Effector CD4-positive, alpha-beta T cell (primary cell): ENCODE results near the gene PRKCQ.

Experiments used
- DNase-seq: peaks from one replicate; pipeline ENCODE4 v3.0.0-alpha.2; 2020

Gene PRKCQ

DNA sequence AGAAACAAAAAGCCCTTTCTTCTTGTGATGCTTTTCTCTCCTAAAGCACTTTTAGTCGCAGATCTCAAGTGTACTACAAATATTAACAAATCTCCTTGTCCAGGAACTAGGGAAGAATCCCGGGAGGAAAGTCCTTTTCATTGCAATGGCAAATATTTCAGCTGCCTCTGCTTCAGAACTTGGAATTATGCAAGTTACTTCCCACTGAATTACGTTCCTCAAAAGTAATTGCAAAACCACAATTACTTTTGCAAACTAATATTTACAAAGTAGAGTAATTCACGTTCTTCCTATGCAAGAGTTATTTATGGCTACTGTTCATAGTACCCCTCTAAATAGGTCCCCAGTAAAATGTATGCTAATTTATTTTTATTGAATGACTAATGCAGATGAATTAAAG lies 14.5 kb downstream of the PRKCQ start:
- DNase-seq = no peak

DNA sequence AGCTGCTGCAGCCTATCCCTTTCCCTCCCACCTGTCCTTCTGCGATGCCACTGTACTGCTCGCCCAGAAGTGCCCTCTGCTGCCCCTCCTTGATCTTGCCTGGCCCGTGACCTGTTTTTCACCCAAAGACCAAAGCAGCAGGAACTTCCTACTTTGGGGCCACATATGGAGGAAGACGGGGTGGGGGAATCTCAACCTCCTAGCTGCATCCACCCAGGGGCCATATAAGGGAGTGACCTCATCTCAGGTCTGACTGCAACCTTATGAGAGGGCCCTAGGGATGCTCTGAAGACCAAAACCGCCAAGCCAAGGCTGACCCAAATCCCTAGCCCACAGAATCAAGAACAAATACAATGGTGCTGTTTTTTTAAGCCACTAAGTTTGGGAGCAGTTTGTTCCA lies 15.7 kb downstream of the PRKCQ start:
- DNase-seq = no peak

DNA sequence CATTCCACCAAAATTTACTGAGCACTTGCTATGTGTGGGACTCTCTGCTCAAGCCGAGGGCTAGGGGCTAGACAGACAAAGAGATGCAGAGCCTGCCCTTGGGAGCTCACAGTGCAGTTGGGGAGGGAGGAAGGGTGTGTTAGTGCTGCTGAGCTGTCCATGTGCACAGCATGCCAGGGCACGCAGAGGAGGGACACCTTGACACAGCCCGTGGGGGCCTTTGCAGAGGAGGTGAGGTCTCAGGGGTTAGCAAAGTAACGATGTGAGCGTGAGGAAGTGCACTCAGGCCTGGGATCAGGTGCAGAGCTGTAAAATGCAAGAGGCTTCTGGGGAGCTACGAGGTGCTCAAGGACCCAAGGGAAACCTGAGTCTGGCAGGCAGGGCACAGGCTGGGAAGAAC lies 16.3 kb downstream of the PRKCQ start:
- DNase-seq = no peak

DNA sequence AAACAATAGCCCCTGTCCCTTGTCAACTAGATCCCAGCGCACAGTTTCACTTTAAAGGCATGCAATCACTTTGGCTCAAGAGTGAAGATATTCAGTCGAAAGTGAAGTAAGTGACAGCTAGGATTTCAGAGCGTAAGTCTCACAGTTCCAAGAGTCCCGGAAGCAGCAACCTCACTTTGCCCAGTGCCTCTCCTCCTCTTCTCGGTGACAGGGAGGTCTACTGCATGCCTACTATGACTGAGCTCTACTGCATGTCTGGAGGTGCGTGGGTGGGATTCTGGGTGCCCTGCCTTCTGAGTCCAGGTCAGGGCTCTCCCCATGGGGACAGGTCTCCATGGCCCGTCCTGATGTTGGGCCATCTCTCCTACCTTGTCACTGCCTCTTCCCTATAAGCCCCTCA lies 17.0 kb downstream of the PRKCQ start:
- DNase-seq = no peak

DNA sequence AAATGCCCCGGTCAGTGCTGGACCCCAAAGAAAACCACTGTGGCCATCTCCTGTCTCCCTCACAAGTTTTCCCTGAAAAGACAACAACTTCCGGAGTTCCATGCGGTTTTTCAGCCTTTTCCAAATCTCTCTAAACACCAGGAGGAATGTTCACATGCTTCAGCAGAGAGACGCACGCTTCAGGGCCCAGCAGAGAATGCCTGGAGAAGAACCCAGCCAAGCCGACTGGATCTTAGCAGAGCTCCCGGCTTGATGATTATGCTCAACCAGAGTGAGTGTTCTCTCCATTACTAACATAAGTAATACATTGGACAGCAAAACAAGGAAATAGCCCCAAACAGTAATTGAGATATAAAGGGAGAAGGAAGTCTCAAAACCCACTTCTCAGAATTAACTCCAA lies 17.9 kb downstream of the PRKCQ start:
- no peak for DNase-seq

DNA sequence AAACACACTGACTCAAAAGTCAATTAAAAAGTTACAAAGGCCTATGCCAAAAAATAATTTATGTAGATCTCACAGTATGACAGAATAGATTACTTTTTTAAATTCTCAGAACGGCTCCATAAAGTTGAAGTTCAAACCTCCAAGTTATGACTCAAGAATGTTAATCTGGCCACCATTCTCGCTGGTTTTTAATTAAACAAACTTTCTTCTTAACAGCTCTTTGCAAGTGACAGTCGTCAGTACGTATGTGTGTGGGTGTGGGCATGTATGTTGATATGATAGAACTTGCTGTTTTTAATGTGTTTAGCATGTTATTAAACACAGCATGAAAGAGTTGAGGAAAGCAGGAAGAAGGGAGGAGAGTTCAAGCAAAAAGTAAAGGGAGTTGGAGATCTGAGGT lies 18.5 kb downstream of the PRKCQ start:
- DNase-seq = no peak

DNA sequence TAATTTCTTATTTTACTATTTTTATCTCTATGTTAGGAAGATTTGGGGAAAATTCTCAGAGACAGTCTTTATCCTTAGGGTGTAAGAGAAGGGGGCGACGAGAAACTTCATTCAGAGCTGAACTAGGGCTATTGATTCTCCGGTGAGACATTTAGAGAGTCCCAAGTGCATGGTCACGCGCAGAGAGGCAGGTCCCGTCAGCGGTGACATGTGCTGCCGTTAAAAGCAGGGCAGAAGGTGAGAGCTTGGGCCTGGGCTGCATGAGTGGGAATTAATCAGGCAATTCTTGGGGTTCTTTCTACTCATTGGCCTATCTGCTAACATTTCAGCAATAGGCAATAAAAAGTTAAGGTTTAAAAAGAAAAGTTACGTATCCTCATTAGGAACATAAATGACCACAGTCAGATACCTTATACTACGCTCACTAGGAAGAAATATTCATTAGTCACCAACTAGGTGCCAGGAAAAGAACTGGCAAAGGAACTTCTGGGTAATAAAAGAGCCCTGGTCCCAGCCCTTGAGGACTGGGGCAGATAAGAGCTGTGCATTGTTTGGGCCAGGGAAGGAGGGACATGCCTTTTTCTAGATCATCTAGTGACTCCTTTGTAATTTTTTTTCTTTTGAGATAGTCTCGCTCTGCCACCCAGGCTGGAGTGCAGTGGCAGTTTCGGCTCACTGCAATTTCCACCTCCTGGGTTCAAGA lies 21.2 kb downstream of the PRKCQ start:
- no peak for DNase-seq

DNA sequence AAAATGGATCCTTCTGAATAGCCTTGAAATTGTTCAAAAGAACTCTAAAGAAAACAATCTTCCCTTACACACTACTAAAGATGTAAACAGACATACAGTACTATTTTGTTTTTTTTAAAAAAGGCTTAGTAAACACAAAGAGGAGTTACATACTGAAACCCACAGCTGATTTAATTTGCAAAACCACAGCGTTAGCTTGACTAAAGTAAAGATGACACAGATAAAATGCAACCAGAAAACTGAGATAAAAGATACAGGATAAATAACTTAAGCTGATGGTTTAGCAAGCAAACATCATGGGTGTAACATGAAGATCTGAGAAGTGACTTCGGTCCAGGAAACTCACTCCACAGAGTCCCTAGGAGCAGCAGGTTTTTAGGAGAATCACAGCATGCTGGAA lies 21.8 kb downstream of the PRKCQ start:
- DNase-seq = no peak

DNA sequence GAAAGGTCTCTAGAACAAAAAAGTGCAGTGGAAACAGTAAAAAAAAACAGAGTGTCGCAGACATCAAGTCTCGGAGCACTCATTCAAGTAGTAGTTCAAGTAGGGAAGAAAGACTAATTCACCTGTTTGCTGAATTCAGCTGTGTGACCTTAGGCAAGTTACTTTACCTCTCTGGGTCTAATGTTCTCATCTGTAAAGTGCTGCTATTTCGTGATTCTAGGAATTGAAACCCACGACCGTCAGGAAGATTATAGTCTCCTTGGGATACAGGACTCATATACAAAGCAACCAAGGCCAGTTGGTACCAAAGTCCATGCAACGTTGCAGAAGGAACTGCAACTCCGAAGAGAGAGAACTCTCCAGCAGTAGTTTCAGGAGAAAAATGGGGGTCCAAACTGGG lies 26.1 kb downstream of the PRKCQ start:
- no peak for DNase-seq

DNA sequence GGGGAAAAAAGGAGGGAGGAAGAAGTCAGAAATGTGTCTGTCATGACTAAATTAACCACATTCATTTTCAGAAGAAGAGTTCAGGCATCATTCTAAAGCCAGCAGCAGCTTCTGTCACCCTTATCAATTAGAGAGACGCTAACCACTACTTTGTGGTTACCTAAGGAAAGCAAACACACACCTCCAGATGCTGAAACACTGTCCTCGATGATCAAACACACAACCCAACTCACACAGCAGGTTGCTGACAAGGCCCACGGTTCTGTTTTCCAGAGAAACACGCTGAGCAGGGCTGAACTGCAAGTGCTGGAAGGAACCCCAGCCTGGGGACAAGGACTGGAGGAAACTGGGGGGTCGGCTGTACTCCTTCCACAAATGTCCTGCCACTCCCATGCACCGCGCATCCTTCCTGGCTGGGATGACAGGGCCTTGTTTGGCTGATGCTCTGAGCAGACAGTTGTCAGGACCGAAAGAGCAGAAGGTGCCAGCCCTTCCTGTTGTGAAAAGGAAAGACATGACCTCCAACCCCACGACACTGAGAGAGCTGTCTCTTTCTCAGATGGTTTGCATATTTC lies 36.6 kb downstream of the PRKCQ start:
- DNase-seq = peak; percentile 32

DNA sequence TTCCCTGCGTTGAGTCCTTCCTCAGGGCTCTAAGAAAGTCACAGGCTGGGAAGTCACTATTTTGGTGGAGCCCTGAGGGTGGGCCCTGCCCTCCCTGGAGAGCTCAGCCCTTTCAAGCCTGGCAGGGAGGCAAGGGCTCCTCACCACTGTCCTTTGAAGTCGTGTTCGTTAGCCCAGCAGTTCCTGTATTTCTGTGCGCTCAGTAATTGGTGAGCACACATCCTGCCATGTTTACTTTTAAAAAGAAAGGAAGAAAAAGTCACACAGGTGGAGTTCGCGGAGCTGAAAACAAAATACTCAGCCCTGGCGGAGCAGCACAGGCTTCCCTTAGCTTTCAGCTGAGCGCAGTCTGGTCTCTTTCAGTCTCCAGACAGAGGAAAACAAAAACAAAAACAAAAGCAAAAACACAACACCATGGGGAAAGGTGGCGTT lies 37.1 kb downstream of the PRKCQ start:
- peak; percentile 46 for DNase-seq

DNA sequence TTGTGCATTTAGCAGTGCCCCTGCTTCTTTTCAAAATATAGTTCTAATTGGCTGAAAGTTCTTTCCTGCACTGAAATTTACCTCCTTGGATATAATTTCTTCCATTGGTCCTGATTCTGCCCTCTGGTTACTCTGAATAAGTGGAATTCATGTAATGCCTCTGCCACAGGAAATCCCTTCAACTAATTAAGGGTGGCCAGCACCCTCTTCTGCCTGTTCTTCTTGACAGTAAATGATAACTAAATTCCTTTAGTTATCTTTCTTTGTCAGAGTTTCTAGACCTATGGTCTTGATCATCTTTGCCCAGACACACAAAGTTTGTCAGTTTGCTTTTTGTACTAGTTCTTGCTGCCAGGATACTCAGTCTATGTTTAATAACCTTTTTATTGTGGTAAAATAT lies 40.2 kb downstream of the PRKCQ start:
- no peak for DNase-seq

DNA sequence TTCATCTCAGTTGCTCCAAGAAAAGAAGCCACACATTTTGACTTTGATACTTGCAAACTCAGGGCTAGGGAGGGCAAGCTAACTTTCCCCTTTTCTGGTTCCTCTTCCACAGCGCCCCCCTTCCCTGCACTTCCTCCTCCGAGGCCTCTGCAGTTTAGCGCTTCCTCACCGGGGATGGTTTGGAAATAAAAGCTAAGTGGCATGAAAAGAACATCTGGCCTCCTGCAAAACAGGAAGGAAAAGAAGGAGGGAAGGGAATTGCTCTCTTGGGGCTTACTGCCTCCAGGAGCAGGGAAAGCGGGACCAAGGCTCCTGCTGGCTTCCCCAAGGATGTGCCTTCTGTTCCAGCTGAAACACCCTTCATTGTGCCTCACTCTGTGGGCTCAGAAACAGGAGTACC lies 42.3 kb downstream of the PRKCQ start:
- DNase-seq = no peak

DNA sequence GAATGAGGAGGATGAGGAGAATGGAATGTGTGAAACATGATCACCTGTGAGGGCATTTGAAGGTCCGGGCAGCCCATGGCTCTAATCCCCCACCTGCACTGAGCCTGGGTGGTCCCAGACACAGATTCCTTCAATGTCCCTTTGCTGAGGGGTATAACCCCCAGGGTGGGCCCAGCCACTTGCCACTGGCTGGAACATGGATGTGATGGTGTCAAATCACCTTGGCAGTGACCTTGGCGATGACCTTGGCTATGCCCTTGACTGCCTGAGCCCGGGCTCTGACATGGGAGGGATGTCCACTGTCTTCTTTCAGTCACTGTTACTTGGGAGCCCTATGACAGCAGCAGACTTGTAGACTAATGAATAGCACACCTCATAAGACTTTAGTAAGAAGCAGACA lies 44.0 kb downstream of the PRKCQ start:
- no peak for DNase-seq

DNA sequence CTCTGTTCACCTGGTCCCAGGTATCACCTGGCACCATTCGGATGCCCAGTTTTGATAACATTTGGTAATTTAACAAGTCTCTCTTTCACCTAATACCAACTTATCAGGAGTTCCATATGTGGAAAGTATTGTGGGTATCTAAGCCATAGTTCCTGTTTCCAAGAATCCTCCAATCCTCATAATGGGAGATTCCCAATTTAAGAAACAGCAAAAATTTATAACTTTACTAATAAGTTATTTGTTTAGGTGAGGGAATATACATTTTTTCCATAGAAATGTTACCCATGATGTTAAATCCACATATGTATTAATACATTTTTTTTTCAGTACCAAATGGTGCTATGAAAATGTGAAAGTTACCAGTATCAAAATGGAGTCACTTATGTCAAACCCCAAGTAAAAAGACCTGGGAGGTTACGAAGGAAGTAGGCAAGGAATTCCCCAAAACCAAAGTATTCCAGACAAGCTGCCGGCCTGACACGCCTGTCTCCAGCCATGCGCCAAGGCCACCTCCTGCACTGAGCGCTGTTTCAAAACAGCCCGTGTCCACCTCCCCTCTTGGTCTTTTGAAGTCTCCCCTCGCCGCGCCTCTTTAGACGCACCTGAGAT lies 44.8 kb downstream of the PRKCQ start:
- DNase-seq = no peak

DNA sequence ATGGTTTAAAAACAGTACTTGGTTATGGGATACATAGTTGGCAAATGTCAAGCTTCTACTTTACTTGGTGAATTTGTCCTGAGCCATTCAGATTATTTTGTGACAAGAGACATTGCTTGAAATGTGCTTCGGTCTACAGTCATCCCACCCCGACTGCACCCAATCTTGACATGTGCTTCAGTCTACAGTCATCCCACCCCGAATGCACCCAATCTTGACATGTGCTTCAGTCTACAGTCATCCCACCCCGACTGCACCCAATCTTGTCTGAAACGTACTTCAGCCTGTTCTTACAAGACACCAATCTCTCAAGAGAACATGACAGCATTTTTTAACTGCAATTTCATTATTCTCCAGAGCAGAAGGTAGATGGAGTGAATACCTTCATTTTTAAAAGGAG lies 47.8 kb downstream of the PRKCQ start:
- DNase-seq = no peak

DNA sequence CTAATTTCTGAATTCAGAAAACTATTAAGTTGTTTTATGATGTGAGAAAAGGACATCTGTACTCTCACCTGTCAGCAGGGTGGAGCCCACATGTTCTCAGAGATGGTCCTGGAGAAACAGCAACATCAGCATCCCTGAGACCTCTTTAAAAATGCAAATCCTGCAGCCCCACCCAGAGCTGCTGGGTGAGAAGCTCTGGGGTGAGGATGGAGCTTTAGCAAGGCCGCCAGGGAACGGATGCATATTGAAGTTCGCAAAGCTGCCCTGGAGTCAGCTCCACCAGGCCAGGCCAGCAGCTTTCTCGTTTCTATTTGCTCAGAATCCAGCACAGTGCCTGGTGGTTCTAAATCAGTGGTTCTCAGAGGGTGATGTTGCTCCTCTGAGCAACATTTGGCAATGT lies 49.1 kb downstream of the PRKCQ start:
- no peak for DNase-seq

DNA sequence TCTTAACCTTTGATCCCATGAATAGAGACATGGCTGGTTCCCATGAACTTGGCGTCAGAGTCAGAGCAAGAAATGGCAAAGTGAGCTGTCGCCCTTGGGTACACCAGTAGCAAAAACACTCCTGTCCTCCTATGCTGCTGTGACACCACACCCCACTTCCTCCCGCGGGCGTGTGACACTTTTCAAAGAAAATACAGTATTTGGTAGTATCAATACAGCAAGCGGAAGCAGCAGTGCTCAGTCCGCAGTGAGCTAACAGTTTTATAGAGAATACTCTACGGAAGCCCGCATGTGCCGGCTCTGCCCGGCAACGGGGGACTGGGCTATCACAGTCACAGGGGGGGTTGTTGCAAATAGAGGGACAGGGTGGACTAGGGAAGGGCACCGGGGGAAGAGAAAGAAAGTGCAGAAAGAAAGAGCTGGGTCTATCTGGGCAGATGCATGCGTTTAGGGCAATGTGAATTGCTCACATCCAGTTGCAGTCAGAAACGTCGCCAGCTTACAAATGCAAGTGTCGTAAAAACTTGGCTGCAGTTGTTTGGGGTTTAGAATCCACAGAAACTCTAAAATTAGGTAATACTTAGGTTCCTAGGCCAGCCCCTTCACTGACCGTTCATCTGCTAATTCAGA lies 49.8 kb downstream of the PRKCQ start:
- peak; percentile 72 for DNase-seq

DNA sequence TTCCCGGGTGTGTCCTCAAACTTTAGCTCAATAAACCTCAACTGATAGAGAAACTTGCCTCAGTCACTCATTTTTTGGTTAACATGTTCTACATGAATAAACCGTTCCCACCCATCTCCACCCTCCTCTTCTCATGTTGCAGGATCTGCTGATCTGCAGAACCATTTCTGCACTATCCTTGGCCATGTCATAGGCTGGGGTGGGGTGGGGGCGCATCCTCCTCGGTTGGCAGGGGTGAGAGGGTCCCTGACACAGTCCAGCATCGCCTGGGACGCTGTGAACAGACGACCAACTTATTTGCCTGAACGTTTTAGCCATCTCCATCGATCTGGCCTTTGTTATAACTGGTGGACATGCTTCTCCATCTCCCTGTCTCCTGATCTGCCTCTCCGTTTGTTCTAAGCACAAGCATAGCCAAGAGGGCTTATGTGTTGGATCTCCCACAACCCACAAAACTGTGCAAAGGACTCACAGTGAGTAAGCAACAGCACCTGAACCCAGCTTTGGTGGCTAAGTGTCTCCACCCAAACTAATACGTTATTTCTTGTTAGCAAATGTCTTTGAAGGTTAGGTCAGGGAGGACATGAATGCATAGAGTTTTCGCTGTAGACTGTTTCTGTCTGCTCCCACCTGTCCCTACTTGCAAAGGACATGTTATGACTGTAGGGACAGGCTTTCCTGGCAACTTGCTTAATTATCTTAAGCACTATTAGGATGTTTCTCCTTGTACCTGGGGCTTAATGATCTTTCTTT lies 51.7 kb downstream of the PRKCQ start:
- DNase-seq = no peak

DNA sequence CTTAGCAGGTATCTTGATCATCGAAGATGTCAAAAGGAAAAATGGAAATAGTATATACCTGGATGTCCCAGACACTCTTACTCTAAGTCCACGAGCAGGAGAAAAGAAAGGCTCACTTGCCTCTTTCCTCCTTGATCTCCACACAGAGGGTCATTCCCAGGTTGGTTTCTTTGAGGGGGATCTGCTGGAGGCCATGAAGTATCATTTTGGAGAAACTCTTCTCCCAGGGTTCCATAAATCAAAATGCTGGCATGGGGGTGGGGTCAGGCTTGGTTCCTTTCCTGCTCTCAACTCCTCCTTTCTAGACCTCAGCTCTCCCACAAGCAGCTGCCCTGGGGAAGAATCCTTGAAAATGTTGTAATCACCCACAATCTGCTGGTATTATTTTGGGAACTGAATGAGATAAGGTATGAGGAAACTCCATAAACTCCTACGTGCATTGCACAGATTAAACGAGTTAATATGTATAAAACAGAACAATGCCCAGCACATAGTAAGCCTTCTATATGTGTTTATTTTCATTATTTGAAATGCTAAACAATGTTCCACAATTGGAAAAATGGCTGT lies 54.4 kb downstream of the PRKCQ start:
- DNase-seq = no peak

DNA sequence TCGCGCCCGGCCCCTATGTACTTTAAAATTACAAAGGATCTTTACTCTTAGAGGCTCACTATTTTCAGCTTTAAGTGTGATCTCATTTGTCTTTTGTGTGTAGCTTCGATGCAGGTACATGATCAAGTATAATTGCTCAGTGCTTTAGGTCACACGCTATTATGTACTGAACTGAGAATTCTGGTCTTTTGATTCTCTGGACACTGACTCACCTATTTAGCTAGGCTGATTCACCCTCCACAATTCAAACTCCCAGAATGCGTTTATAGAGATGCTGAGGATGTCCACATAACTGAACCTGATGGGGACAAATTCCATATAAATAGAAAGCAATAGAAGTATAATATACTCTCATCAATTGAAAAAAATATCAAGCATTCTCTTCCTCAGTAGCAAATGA lies 57.8 kb downstream of the PRKCQ start:
- no peak for DNase-seq

DNA sequence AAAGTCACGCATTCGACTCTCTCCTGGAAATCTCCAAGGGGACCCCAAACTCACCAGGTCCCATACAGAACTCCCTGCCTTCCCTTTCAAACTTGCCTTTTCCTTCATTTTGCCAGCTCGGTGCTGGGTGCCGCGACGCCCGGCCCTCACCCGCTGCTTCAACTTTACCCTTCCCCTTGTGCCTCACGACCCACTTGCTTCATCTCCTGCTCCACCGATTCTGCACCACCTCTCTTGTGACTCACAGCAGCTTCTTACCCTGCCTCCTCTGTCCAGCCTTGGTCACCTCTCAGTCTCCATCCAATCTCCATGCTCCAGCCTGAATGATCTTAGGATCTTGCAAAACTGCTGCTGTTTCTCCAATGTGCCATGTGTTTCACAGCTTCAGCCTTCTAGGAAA lies 59.9 kb downstream of the PRKCQ start:
- DNase-seq = no peak

DNA sequence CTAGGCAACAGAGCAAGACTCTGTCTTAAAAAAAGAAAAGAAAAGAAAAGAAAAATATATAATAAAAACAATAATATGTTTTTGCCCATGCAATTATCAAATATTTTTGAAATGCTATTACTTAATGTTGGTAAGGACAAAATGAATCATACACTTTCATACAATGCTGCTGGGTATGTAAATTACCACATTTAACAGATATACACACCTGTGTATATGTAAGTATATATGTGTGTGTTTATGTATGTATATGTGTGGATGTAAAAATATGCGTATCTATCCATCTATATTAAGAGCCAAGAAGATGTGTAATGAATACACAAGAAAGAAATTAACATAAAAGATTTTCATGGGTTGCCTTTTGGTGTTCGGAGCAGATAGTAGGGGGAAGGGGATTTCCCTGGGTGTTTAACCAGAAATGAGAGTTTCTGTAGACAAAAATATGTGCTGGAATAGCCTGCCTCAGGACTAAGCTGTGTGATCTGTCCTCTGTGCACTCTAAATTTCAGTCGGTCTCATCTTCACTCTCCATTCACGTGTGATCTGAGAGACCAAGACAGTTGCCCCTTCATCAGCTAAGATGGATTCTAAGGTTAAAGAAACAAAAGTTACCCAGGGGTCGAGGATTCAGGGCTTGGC lies 61.2 kb downstream of the PRKCQ start:
- no peak for DNase-seq
